Right atrium auricular region (tissue), 2 donors: ENCODE results near the gene RBP5. TPM values are rescaled to one million over a fixed set of nuclear protein-coding genes. Genes with fewer than 3 reads are reported as not detected.
A peak's percentile ranks its signal among the peaks of the same experiment; 100 is the strongest.

Experiments
- DNase-seq: peaks from one replicate; pipeline ENCODE4 v3.0.0-alpha.2; 2019; ENCODE audit warnings: low spot score
- H3K27ac ChIP-seq, 2 donors: fragments of 200-600 bp; sonication (generic); 1 replicate in 1 of 2; 2 replicates in 1 of 2; pipeline ENCODE4 v1.5.1; 2016 to 2019
- H3K27me3 ChIP-seq, 2 donors: fragments of 200-600 bp; sonication (generic); one replicate each; pipeline versions ENCODE4 v1.5.1 to v1.6.0; 2017 to 2019
- H3K36me3 ChIP-seq: fragments of 200-600 bp; sonication (generic); one replicate; pipeline ENCODE4 v1.5.1; 2016
- H3K4me1 ChIP-seq, 2 donors: fragments of 200-600 bp; sonication (generic); one replicate each; pipeline versions ENCODE4 v1.5.1 to v1.6.0; 2017 to 2019
- H3K4me3 ChIP-seq, 2 donors: fragments of 200-600 bp; sonication (generic); 1 replicate in 1 of 2; 2 replicates in 1 of 2; pipeline ENCODE4 v1.5.1; 2017 to 2019; ENCODE audit warnings: mild to moderate bottlenecking in 1 of 2, moderate library complexity in 1 of 2
- H3K9me3 ChIP-seq, 2 donors: fragments of 200-600 bp; sonication (generic); one replicate each; pipeline ENCODE4 v1.5.1; 2019
- CTCF ChIP-seq, 2 donors: fragments of 200-600 bp; sonication (generic); IDR thresholded peaks; one replicate each; pipeline ENCODE4 v1.5.1; 2019; ENCODE audit warnings: antibody characterized with exemption in 2 of 2
- total RNA-seq, 2 donors: library from RNA; depleted of rRNA; stranded (reverse); fragments of >200 nt; gene quantifications; one replicate each; pipeline ENCODE4 v1.1.0, GENCODE V29; 2016

RBP5 gene
- total RNA-seq, 2 donors from 2014 or later, result not detected

- Histone ChIP-seq H3K4me1 (no peaks in the 10 kb centered on the region), H3K27ac (no peak overlapping the region), H3K27me3 (no peaks in the 10 kb centered on the region), H3K4me3 (no peak overlapping the region), H3K36me3 (peaks cover 13% of the 10 kb centered on the region), H3K9me3 (no peaks in the 10 kb centered on the region)
- no peak for DNase-seq
- no peak for TF ChIP-seq CTCF (IDR thresholded peaks at IDR 0.05)
Observed at GRCh38 chr12:7154042-7154441, 25.4 kb upstream of the RBP5 start.

- no peak for TF ChIP-seq CTCF (IDR thresholded peaks at IDR 0.05)
- Histone ChIP-seq H3K9me3 (no peaks in the 10 kb centered on the region), H3K27ac (no peak overlapping the region), H3K27me3 (no peaks in the 10 kb centered on the region), H3K4me3 (no peak overlapping the region), H3K36me3 (peaks cover 15% of the 10 kb centered on the region), H3K4me1 (no peaks in the 10 kb centered on the region)
- no peak for DNase-seq
Observed at GRCh38 chr12:7152818-7153217, 24.1 kb upstream of the RBP5 start.

GRCh38 chr12:7151532-7151931 is 22.8 kb upstream of the RBP5 start:
- Histone ChIP-seq H3K27me3 (no peaks in the 10 kb centered on the region), H3K4me3 (no peak overlapping the region), H3K36me3 (peaks cover 15% of the 10 kb centered on the region), H3K9me3 (no peaks in the 10 kb centered on the region), H3K4me1 (no peaks in the 10 kb centered on the region), H3K27ac (no peak overlapping the region)
- DNase-seq, result peak; percentile 58
- no peak for TF ChIP-seq CTCF (IDR thresholded peaks at IDR 0.05)

- no peak for TF ChIP-seq CTCF (IDR thresholded peaks at IDR 0.05)
- no peaks in the 10 kb centered on the region for H3K4me1 ChIP-seq
- H3K4me3 ChIP-seq, result no peak overlapping the region
- H3K27me3 ChIP-seq, result no peaks in the 10 kb centered on the region
- peaks cover 15% of the 10 kb centered on the region for H3K36me3 ChIP-seq
- peak; percentile 32 for DNase-seq
- no peaks in the 10 kb centered on the region for H3K9me3 ChIP-seq
- no peak overlapping the region for H3K27ac ChIP-seq
Observed at GRCh38 chr12:7150841-7151240, 22.2 kb upstream of the RBP5 start.

GRCh38 chr12:7150356-7150755 is 21.7 kb upstream of the RBP5 start:
- Histone ChIP-seq H3K27me3 (no peaks in the 10 kb centered on the region), H3K36me3 (peaks cover 15% of the 10 kb centered on the region), H3K9me3 (no peaks in the 10 kb centered on the region), H3K4me1 (no peaks in the 10 kb centered on the region), H3K27ac (no peak overlapping the region), H3K4me3 (no peak overlapping the region)
- no peak for DNase-seq
- no peak for TF ChIP-seq CTCF (IDR thresholded peaks at IDR 0.05)

DNA sequence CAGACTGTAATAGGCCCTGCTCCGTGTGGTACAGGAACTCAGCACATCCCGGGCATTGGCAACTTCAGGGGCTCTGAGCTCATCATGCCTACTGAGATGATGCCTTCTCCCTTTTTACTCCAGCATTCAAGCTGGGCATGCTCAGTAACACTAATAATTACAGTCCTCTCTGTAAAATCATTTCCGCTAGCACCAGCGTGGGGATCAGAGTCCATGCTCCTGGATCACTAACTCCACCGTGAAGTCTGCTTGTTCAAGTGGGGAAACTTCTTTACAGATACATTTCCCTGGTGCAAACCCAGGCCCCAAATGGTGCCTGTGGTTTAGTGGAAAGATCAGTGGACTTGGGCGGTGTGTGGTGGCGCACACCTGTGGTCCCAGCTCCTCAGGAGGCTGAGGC is 18.2 kb upstream of the RBP5 start:
- no peaks in the 10 kb centered on the region for H3K27me3 ChIP-seq
- TF ChIP-seq CTCF (IDR thresholded peaks at IDR 0.05), result no peak
- H3K36me3 ChIP-seq, result peaks cover 15% of the 10 kb centered on the region
- H3K4me1 ChIP-seq, result no peaks in the 10 kb centered on the region
- no peak overlapping the region for H3K4me3 ChIP-seq
- no peaks in the 10 kb centered on the region for H3K9me3 ChIP-seq
- no peak for DNase-seq
- H3K27ac ChIP-seq, result no peak overlapping the region
